GM21367 (cell line): Measurements from ENCODE around the gene TNS1.

ENCODE experiments used
- ATAC-seq: cut with Tn5 transposase; IDR thresholded peaks from one replicate; pipeline ENCODE4 v1.9.1; 2021; ENCODE audit not compliant: unreplicated experiment

TNS1 gene

GRCh38 chr2:217902379-217903141 is 100.2 kb downstream of the TNS1 start:
- ATAC-seq: no peak

GRCh38 chr2:217901835-217902378 is 100.9 kb downstream of the TNS1 start:
- ATAC-seq: no peak

- ATAC-seq: no peak
These were observed 101.4 kb downstream of the TNS1 start for GRCh38 chr2:217901400-217901799.

GRCh38 chr2:217900780-217901360 is 101.9 kb downstream of the TNS1 start:
- ATAC-seq: no peak

GRCh38 chr2:217900010-217900779 is 102.6 kb downstream of the TNS1 start:
- ATAC-seq: no peak

GRCh38 chr2:217899231-217900009 is 103.4 kb downstream of the TNS1 start:
- ATAC-seq: peak; percentile 54

- no peak for ATAC-seq
These were observed 104.7 kb downstream of the TNS1 start for GRCh38 chr2:217897816-217898806.

- ATAC-seq: no peak
These were observed 105.6 kb downstream of the TNS1 start for GRCh38 chr2:217897091-217897715.

- ATAC-seq: no peak
These were observed 107.6 kb downstream of the TNS1 start for GRCh38 chr2:217895070-217895635.

- no peak for ATAC-seq
These were observed 109.4 kb downstream of the TNS1 start for GRCh38 chr2:217893440-217893839.

GRCh38 chr2:217892560-217892959 is 110.2 kb downstream of the TNS1 start:
- no peak for ATAC-seq

GRCh38 chr2:217890445-217890844 is 112.3 kb downstream of the TNS1 start:
- ATAC-seq: no peak

GRCh38 chr2:217889656-217890055 is 113.1 kb downstream of the TNS1 start:
- no peak for ATAC-seq

- no peak for ATAC-seq
These were observed 114.7 kb downstream of the TNS1 start for GRCh38 chr2:217887841-217888701.

- no peak for ATAC-seq
These were observed 116.0 kb downstream of the TNS1 start for GRCh38 chr2:217886720-217887309.

- no peak for ATAC-seq
These were observed 116.7 kb downstream of the TNS1 start for GRCh38 chr2:217886091-217886490.

GRCh38 chr2:217884985-217885384 is 117.8 kb downstream of the TNS1 start:
- ATAC-seq: no peak

GRCh38 chr2:217880891-217881290 is 121.9 kb downstream of the TNS1 start:
- ATAC-seq: no peak
